WTC11 (cell line): ENCODE results near the gene MYO5C. TPM values are rescaled to one million over a fixed set of nuclear protein-coding genes. Genes with fewer than 3 reads are reported as not detected.

Source experiments
- ATAC-seq: fragments of 200-7000 bp; cut with Tn5 transposase; 2 replicates; pipeline ENCODE4 v1.10.0; 2021; ENCODE audit warnings: mild to moderate bottlenecking, moderate library complexity
- CTCF ChIA-PET: fragments of 300-600 bp; sonication (Branson Sonifier 250); formaldehyde crosslinking; loops from one replicate; lab custom pipeline; 2021; ENCODE audit warnings: antibody characterized with exemption; lab: Charles Lee
- POLR2A ChIA-PET: fragments of 350-600 bp; sonication (Branson Sonifier 250); formaldehyde crosslinking; loops from one replicate; lab custom pipeline; 2021; ENCODE audit warnings: antibody characterized with exemption; lab: Charles Lee
- DNase-seq: peaks from one replicate; pipeline ENCODE4 v3.0.0; 2021; ENCODE audit warnings: low spot score
- H3K27ac Mint-ChIP-seq: 2 replicates; pipeline ENCODE4 v1.8.0; 2021; ENCODE audit warnings: mixed read lengths
- H3K27me3 Mint-ChIP-seq: 2 replicates; pipeline ENCODE4 v1.8.0; 2021; ENCODE audit warnings: low read depth, mild to moderate bottlenecking, moderate library complexity, mixed read lengths
- H3K36me3 Mint-ChIP-seq: 2 replicates; pipeline ENCODE4 v1.8.0; 2021; ENCODE audit warnings: mixed read lengths
- H3K4me1 Mint-ChIP-seq: 2 replicates; pipeline ENCODE4 v1.8.0; 2022; ENCODE audit warnings: mixed read lengths
- H3K4me3 Mint-ChIP-seq: 2 replicates; pipeline ENCODE4 v1.8.0; 2021; ENCODE audit warnings: mild to moderate bottlenecking, moderate library complexity, mixed read lengths
- H3K9me3 Mint-ChIP-seq: 2 replicates; pipeline ENCODE4 v1.8.0; 2021; ENCODE audit warnings: mixed read lengths
- ARID4B ChIP-seq: sonication (generic); formaldehyde crosslinking; IDR thresholded peaks from 2 replicates; pipeline ENCODE4 v1.8.0; 2023; ENCODE audit warnings: missing genetic modification reagents, mild to moderate bottlenecking, borderline replicate concordance
- E2F1 ChIP-seq: sonication (generic); formaldehyde crosslinking; IDR thresholded peaks from 2 replicates; pipeline ENCODE4 v1.8.0; 2022; ENCODE audit warnings: mild to moderate bottlenecking, missing genetic modification reagents
- FOXP4 ChIP-seq: sonication (generic); formaldehyde crosslinking; IDR thresholded peaks from 2 replicates; pipeline ENCODE4 v1.8.0; 2022; ENCODE audit warnings: mild to moderate bottlenecking, missing genetic modification reagents
- HMGXB4 ChIP-seq: sonication (generic); formaldehyde crosslinking; IDR thresholded peaks from 2 replicates; pipeline ENCODE4 v1.8.1; 2023; ENCODE audit warnings: mild to moderate bottlenecking, moderate library complexity, missing genetic modification reagents
- IRF2 ChIP-seq: sonication (generic); formaldehyde crosslinking; IDR thresholded peaks from 2 replicates; pipeline ENCODE4 v1.8.0; 2022; ENCODE audit warnings: low read depth, missing genetic modification reagents, borderline replicate concordance
- JAZF1 ChIP-seq: fragments of 250-450 bp; sonication (Bioruptor Pico); IDR thresholded peaks from 2 replicates; pipeline ENCODE4 v1.9.0; 2021; ENCODE audit warnings: moderate library complexity, mild to moderate bottlenecking, inconsistent platforms
- OVOL2 ChIP-seq: fragments of 250-450 bp; sonication (Bioruptor Pico); IDR thresholded peaks from 2 replicates; pipeline ENCODE4 v1.9.0; 2021; ENCODE audit warnings: mild to moderate bottlenecking, borderline replicate concordance
- PREB ChIP-seq: sonication (generic); formaldehyde crosslinking; IDR thresholded peaks from 2 replicates; pipeline ENCODE4 v1.8.1; 2022; ENCODE audit warnings: mild to moderate bottlenecking, missing genetic modification reagents, moderate library complexity, borderline replicate concordance
- RORB ChIP-seq: fragments of 250-450 bp; sonication (Bioruptor Pico); IDR thresholded peaks from 2 replicates; pipeline ENCODE4 v1.9.0; 2021; ENCODE audit warnings: mild to moderate bottlenecking
- ZNF138 ChIP-seq: sonication (generic); formaldehyde crosslinking; conservative IDR thresholded peaks from 2 replicates; pipeline ENCODE4 v1.8.1; 2022; ENCODE audit warnings: mild to moderate bottlenecking, moderate library complexity, missing genetic modification reagents
- ZNF532 ChIP-seq: fragments of 250-450 bp; sonication (Bioruptor Pico); IDR thresholded peaks from 2 replicates; pipeline ENCODE4 v1.9.0; 2021; ENCODE audit warnings: mild to moderate bottlenecking, borderline replicate concordance
- ZNF671 ChIP-seq: fragments of 250-450 bp; sonication (Bioruptor Pico); IDR thresholded peaks from 2 replicates; pipeline ENCODE4 v1.8.0; 2021; ENCODE audit warnings: mild to moderate bottlenecking
- total RNA-seq: library from RNA; stranded (reverse); gene quantifications from 3 replicates; pipeline ENCODE4 v1.2.3, GENCODE V29; 2021

Gene MYO5C
- total RNA-seq, 1 experiment from 2014 or later, result 25.3 TPM

- TF ChIP-seq ARID4B (CRISPR knock-in tag), result no peak
- no peak for TF ChIP-seq OVOL2 (CRISPR knock-in tag)
- no peak for TF ChIP-seq FOXP4
- TF ChIP-seq PREB (CRISPR knock-in tag), result no peak
- no peak for TF ChIP-seq JAZF1 (CRISPR knock-in tag)
- TF ChIP-seq ZNF671 (CRISPR knock-in tag), result no peak
- TF ChIP-seq HMGXB4 (CRISPR knock-in tag), result no peak
- no peak for TF ChIP-seq ZNF138 (CRISPR knock-in tag)
- TF ChIP-seq, all 79 proteins: peak for 0
Observed at GRCh38 chr15:52338891-52339290, 43.3 kb upstream of the MYO5C start (continued).

- Mint-ChIP-seq H3K4me3 (peak overlapping the region; percentile 27), H3K36me3 (0 out of 2 replicates have a peak, but pooled peaks cover 6% of the 10 kb centered on the region), H3K9me3 (no peaks in the 10 kb centered on the region), H3K27ac (peak overlapping the region; percentile 80), H3K4me1 (peaks cover 54% of the 10 kb centered on the region), H3K27me3 (no peaks in the 10 kb centered on the region)
- peak; percentile 41 for ATAC-seq
- ChIA-PET CTCF (interaction anchor here (1.2 kb wide), 1 partner anchor 76 kb away, joined by 3 read pairs; no protein-coding TSS in a partner anchor), POLR2A (no interaction called here)
- no peak for DNase-seq
- no peak for TF ChIP-seq IRF2 (CRISPR knock-in tag)
- no peak for TF ChIP-seq E2F1
- TF ChIP-seq FOXP4, result no peak
- no peak for TF ChIP-seq RORB (CRISPR knock-in tag)
- no peak for TF ChIP-seq ZNF532 (CRISPR knock-in tag)
Observed at GRCh38 chr15:52338058-52338457, 42.5 kb upstream of the MYO5C start.
